ENCODE results near the gene DPP7.

The DPP7 gene

GRCh38 chr9:137114613-137115393, at the start of gene DPP7:
Gene DPP7, minus strand, starts transcription at chr9:137114733. Its CDS starts 20 bp downstream, at chr9:137114713.
- peak; percentile 41 to 53 for DNase-seq

- no peak for DNase-seq
Measured at GRCh38 chr9:137163805-137164204, 49.3 kb upstream of the DPP7 start.

- DNase-seq: no peak
Measured at GRCh38 chr9:137163365-137163715, 48.8 kb upstream of the DPP7 start.

GRCh38 chr9:137162505-137163364, 48.2 kb upstream of the DPP7 start:
- no peak for DNase-seq

GRCh38 chr9:137161558-137162486, 47.3 kb upstream of the DPP7 start:
- no peak for DNase-seq

- DNase-seq: no peak
Measured at GRCh38 chr9:137160716-137161557, 46.4 kb upstream of the DPP7 start.

GRCh38 chr9:137160054-137160425, 45.5 kb upstream of the DPP7 start:
- DNase-seq: no peak

- DNase-seq: no peak
Measured at GRCh38 chr9:137159105-137160053, 44.8 kb upstream of the DPP7 start.

- no peak for DNase-seq
Measured at GRCh38 chr9:137158625-137159024, 44.1 kb upstream of the DPP7 start.

GRCh38 chr9:137157618-137158415, 43.3 kb upstream of the DPP7 start:
- DNase-seq: no peak

GRCh38 chr9:137156567-137157375, 42.2 kb upstream of the DPP7 start:
- no peak for DNase-seq

- DNase-seq: no peak
Measured at GRCh38 chr9:137152844-137153405, 38.4 kb upstream of the DPP7 start.

GRCh38 chr9:137150617-137151457, 36.3 kb upstream of the DPP7 start:
- DNase-seq: no peak

- no peak for DNase-seq
Measured at GRCh38 chr9:137149942-137150616, 35.5 kb upstream of the DPP7 start.

GRCh38 chr9:137149363-137149762, 34.8 kb upstream of the DPP7 start:
- no peak for DNase-seq

- DNase-seq: no peak
Measured at GRCh38 chr9:137148661-137149060, 34.1 kb upstream of the DPP7 start.

GRCh38 chr9:137148242-137148641, 33.7 kb upstream of the DPP7 start:
- DNase-seq: no peak

Data from AML-193 (cell line).